Erythroblast (primary cell): Measurements from ENCODE around the gene SLC25A29.

ENCODE experiments used
- GATA1 ChIP-seq: IDR thresholded peaks from 2 replicates; pipeline ENCODE4 v1.6.1; 2011; ENCODE audit warnings: low read depth, mild to moderate bottlenecking, control low read depth, low read length, moderate library complexity
- POLR2A ChIP-seq: IDR thresholded peaks from 2 replicates; pipeline ENCODE4 v1.6.1; 2011; ENCODE audit warnings: mild to moderate bottlenecking, low read length

- TF ChIP-seq POLR2A (no peak), GATA1 (no peak)
These were observed 43.1 kb downstream of the SLC25A29 start for GRCh38 chr14:100263141-100263540.
